ENCODE measurements around the gene FRAT2. TPM values are rescaled to one million over a fixed set of nuclear protein-coding genes. Genes with fewer than 3 reads are reported as not detected.
A peak's percentile ranks its signal among the peaks of the same experiment; 100 is the strongest.

Gene FRAT2
- total and polyA plus RNA-seq, 4 donors = 3.0 to 8.6 (median 6.2) TPM

- DNase-seq (no peak), ATAC-seq (ENCODE audit: low FRiP score) (no peak)
- WGBS, 2 donors = 95% methylated on average over 11 of the region's 11 CpGs
- H3K4me1 ChIP-seq (ENCODE audit: control insufficient read depth in 1 of 2, insufficient read depth in 2 of 2, low read length in 2 of 2) = no peaks in the 10 kb centered on the region
- H3K27me3 ChIP-seq (ENCODE audit: control insufficient read depth in 1 of 2, insufficient read depth in 2 of 2, low read length in 1 of 2) = no peaks in the 10 kb centered on the region
- intact Hi-C loops (cut with DNase I) = no loop called here
- peaks cover 0 to 3% of the 10 kb centered on the region in 2 donors for H3K36me3 ChIP-seq (ENCODE audit: control insufficient read depth in 1 of 2, insufficient read depth in 2 of 2, low read length in 1 of 2)
- no peak overlapping the region for H3K4me3 ChIP-seq (ENCODE audit: low read length in 2 of 2)
- H3K27ac ChIP-seq (ENCODE audit: low read depth in 1 of 2, low read length in 2 of 2) = no peak overlapping the region
- no peaks in the 10 kb centered on the region for H3K9me3 ChIP-seq (ENCODE audit: control insufficient read depth, low read length)
These were observed 26.4 kb upstream of the FRAT2 start for GRCh38 chr10:97360705-97361536.

- 79 to 86% methylated on average over 3 of the region's 3 CpGs for WGBS, 2 donors
- Histone ChIP-seq H3K27me3 (ENCODE audit: control insufficient read depth in 1 of 2, insufficient read depth in 2 of 2, low read length in 1 of 2) (no peaks in the 10 kb centered on the region), H3K4me1 (ENCODE audit: control insufficient read depth in 1 of 2, insufficient read depth in 2 of 2, low read length in 2 of 2) (no peaks in the 10 kb centered on the region), H3K27ac (ENCODE audit: low read depth in 1 of 2, low read length in 2 of 2) (no peak overlapping the region), H3K36me3 (ENCODE audit: control insufficient read depth in 1 of 2, insufficient read depth in 2 of 2, low read length in 1 of 2) (peaks cover 0 to 3% of the 10 kb centered on the region in 2 donors), H3K9me3 (ENCODE audit: control insufficient read depth, low read length) (no peaks in the 10 kb centered on the region), H3K4me3 (ENCODE audit: low read length in 2 of 2) (no peak overlapping the region)
- no peak for DNase-seq
- ATAC-seq (ENCODE audit: low FRiP score) = no peak
- intact Hi-C loops (cut with DNase I) = loop anchor here in 1 of 2 donors (5.0 kb wide), 1 partner anchor 81 kb away; no protein-coding TSS in a partner anchor
These were observed 24.3 kb upstream of the FRAT2 start for GRCh38 chr10:97358781-97359180.

- no peaks in the 10 kb centered on the region for H3K27me3 ChIP-seq (ENCODE audit: control insufficient read depth in 1 of 2, insufficient read depth in 2 of 2, low read length in 1 of 2)
- H3K4me1 ChIP-seq (ENCODE audit: control insufficient read depth in 1 of 2, insufficient read depth in 2 of 2, low read length in 2 of 2) = no peaks in the 10 kb centered on the region
- WGBS, 2 donors = 96% methylated on average over 4 of the region's 4 CpGs
- no peak overlapping the region for H3K27ac ChIP-seq (ENCODE audit: low read depth in 1 of 2, low read length in 2 of 2)
- no peaks in the 10 kb centered on the region for H3K9me3 ChIP-seq (ENCODE audit: control insufficient read depth, low read length)
- ATAC-seq (ENCODE audit: low FRiP score) (no peak), DNase-seq (no peak)
- no peak overlapping the region for H3K4me3 ChIP-seq (ENCODE audit: low read length in 2 of 2)
- H3K36me3 ChIP-seq (ENCODE audit: control insufficient read depth in 1 of 2, insufficient read depth in 2 of 2, low read length in 1 of 2) = peaks cover 0 to 3% of the 10 kb centered on the region in 2 donors
- intact Hi-C loops (cut with DNase I) = loop anchor here in 1 of 2 donors (5.0 kb wide), 1 partner anchor 81 kb away; no protein-coding TSS in a partner anchor
These were observed 23.8 kb upstream of the FRAT2 start for GRCh38 chr10:97358349-97358748.

DNA sequence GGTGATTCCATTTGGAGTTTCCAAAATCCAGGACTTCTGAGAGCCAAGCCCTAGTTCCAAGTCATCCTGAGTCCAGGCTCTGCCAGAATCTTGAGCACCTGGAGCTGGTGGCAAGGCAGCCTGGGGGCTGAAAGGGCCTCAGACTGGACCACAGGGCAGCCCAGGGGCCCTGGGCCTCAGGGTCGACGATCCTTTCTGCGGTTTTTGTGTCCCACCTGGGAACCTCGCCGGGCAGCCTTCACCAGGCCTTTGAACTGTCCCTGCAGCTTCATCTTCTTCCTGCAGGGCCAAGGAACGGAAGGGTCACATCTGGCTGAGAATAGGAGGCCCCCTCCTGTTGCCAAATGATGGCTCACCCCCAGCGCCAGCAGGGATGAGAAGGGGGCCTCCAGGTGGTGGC lies 22.4 kb upstream of the FRAT2 start:
- ATAC-seq (ENCODE audit: low FRiP score) (no peak), DNase-seq (no peak)
- H3K4me1 ChIP-seq (ENCODE audit: control insufficient read depth in 1 of 2, insufficient read depth in 2 of 2, low read length in 2 of 2) = no peaks in the 10 kb centered on the region
- no peaks in the 10 kb centered on the region for H3K9me3 ChIP-seq (ENCODE audit: control insufficient read depth, low read length)
- no peak overlapping the region for H3K4me3 ChIP-seq (ENCODE audit: low read length in 2 of 2)
- H3K27me3 ChIP-seq (ENCODE audit: control insufficient read depth in 1 of 2, insufficient read depth in 2 of 2, low read length in 1 of 2) = no peaks in the 10 kb centered on the region
- intact Hi-C loops (cut with DNase I) = loop anchor here in 1 of 2 donors (5.0 kb wide), 1 partner anchor 80 kb away; no protein-coding TSS in a partner anchor
- H3K27ac ChIP-seq (ENCODE audit: low read depth in 1 of 2, low read length in 2 of 2) = no peak overlapping the region
- H3K36me3 ChIP-seq (ENCODE audit: control insufficient read depth in 1 of 2, insufficient read depth in 2 of 2, low read length in 1 of 2) = peaks cover 0 to 3% of the 10 kb centered on the region in 2 donors
- WGBS, 2 donors = 78 to 89% methylated on average over 7 of the region's 7 CpGs

- WGBS, 2 donors = 85 to 87% methylated on average over 6 of the region's 6 CpGs
- intact Hi-C loops (cut with DNase I) = loop anchor here in 1 of 2 donors (5.0 kb wide), 1 partner anchor 79 kb away; no protein-coding TSS in a partner anchor
- no peak overlapping the region for H3K4me3 ChIP-seq (ENCODE audit: low read length in 2 of 2)
- no peak overlapping the region for H3K27ac ChIP-seq (ENCODE audit: low read depth in 1 of 2, low read length in 2 of 2)
- no peaks in the 10 kb centered on the region for H3K27me3 ChIP-seq (ENCODE audit: control insufficient read depth in 1 of 2, insufficient read depth in 2 of 2, low read length in 1 of 2)
- H3K9me3 ChIP-seq (ENCODE audit: control insufficient read depth, low read length) = no peaks in the 10 kb centered on the region
- peaks cover 0 to 3% of the 10 kb centered on the region in 2 donors for H3K36me3 ChIP-seq (ENCODE audit: control insufficient read depth in 1 of 2, insufficient read depth in 2 of 2, low read length in 1 of 2)
- no peak for ATAC-seq (ENCODE audit: low FRiP score)
- no peak for DNase-seq
- no peaks in the 10 kb centered on the region for H3K4me1 ChIP-seq (ENCODE audit: control insufficient read depth in 1 of 2, insufficient read depth in 2 of 2, low read length in 2 of 2)
These were observed 21.9 kb upstream of the FRAT2 start for GRCh38 chr10:97356318-97356914.

DNA sequence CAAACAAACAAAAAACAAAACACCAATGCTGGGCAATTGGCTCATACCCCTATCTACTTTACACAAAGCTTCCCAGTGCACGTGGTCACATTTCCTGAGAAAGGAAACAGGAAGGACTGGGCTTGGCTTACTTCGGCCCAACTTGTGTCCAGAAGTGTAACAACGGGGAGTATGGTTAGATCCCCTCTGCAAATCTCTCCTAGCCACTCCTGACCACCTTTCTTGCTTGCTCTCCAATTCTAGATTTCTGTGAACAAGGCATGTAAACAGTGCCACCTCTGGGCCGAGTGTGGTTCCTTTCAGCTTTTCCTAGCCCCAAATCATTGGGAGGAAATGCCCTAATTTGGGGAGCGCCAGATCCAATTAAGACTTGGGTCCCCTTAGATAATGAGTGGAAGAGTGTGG lies 21.0 kb upstream of the FRAT2 start:
- 70 to 71% methylated on average over 5 of the region's 5 CpGs for WGBS, 2 donors
- no peaks in the 10 kb centered on the region for H3K9me3 ChIP-seq (ENCODE audit: control insufficient read depth, low read length)
- ATAC-seq (ENCODE audit: low FRiP score) = peak; percentile 58
- H3K4me1 ChIP-seq (ENCODE audit: control insufficient read depth in 1 of 2, insufficient read depth in 2 of 2, low read length in 2 of 2) = no peaks in the 10 kb centered on the region
- no peak overlapping the region for H3K4me3 ChIP-seq (ENCODE audit: low read length in 2 of 2)
- H3K27me3 ChIP-seq (ENCODE audit: control insufficient read depth in 1 of 2, insufficient read depth in 2 of 2, low read length in 1 of 2) = no peaks in the 10 kb centered on the region
- H3K36me3 ChIP-seq (ENCODE audit: control insufficient read depth in 1 of 2, insufficient read depth in 2 of 2, low read length in 1 of 2) = peaks cover 0 to 3% of the 10 kb centered on the region in 2 donors
- intact Hi-C loops (cut with DNase I) = loop anchor here in 1 of 2 donors (5.0 kb wide), 1 partner anchor 78 kb away; no protein-coding TSS in a partner anchor
- no peak for DNase-seq
- H3K27ac ChIP-seq (ENCODE audit: low read depth in 1 of 2, low read length in 2 of 2) = no peak overlapping the region

GRCh38 chr10:97353945-97354344 lies 19.4 kb upstream of the FRAT2 start:
- ATAC-seq (ENCODE audit: low FRiP score) (peak; percentile 9), DNase-seq (no peak)
- Histone ChIP-seq H3K4me3 (ENCODE audit: low read length in 2 of 2) (no peak overlapping the region), H3K9me3 (ENCODE audit: control insufficient read depth, low read length) (no peaks in the 10 kb centered on the region), H3K27ac (ENCODE audit: low read depth in 1 of 2, low read length in 2 of 2) (no peak overlapping the region), H3K27me3 (ENCODE audit: control insufficient read depth in 1 of 2, insufficient read depth in 2 of 2, low read length in 1 of 2) (no peaks in the 10 kb centered on the region), H3K4me1 (ENCODE audit: control insufficient read depth in 1 of 2, insufficient read depth in 2 of 2, low read length in 2 of 2) (no peaks in the 10 kb centered on the region), H3K36me3 (ENCODE audit: control insufficient read depth in 1 of 2, insufficient read depth in 2 of 2, low read length in 1 of 2) (peaks cover 0 to 3% of the 10 kb centered on the region in 2 donors)
- intact Hi-C loops (cut with DNase I) = no loop called here
- WGBS, 2 donors = 90 to 93% methylated on average over 4 of the region's 4 CpGs

DNA sequence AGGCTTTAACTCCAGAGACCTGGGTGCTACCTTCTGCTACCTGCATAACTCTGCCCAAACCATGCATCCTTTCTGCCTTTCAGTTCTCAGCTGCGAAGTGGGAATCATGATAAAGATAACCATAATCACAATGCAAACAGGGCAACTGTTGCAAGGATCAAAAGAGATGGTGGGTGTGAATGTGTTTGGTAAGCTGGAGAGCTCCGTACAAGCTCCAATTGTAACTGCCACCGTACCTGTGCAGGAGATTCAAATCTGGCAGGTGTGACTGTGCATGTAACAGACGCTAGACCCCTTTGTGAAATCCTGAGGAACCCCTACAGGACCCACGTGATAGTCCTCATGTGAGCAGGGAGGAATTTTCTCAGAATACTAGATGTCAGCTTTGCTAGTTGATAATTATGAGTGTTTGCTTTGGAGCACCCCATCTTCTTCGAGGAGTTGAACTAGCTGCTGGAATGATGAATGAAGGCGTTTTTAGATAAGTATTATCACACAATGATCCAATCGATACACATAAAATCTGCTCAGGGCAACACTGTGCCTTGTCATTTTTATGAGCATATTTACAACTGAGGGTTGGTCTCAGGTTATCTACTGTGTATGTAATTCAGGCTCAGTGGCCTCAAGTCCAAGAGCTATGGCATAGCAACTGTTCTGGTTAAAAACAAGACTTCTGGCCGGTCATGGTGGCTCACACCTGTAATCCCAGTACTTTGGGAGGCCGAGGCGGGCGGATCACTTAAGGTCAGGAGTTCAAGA lies 15.4 kb upstream of the FRAT2 start:
- ATAC-seq (ENCODE audit: low FRiP score) = no peak

More for the DNA sequence above, 15.4 kb upstream of the FRAT2 start:
- Histone ChIP-seq H3K9me3 (ENCODE audit: control insufficient read depth, low read length) (no peaks in the 10 kb centered on the region), H3K36me3 (ENCODE audit: control insufficient read depth in 1 of 2, insufficient read depth in 2 of 2, low read length in 1 of 2) (no peaks in the 10 kb centered on the region), H3K4me3 (ENCODE audit: low read length in 2 of 2) (no peak overlapping the region), H3K27me3 (ENCODE audit: control insufficient read depth in 1 of 2, insufficient read depth in 2 of 2, low read length in 1 of 2) (no peaks in the 10 kb centered on the region), H3K27ac (ENCODE audit: low read depth in 1 of 2, low read length in 2 of 2) (no peak overlapping the region), H3K4me1 (ENCODE audit: control insufficient read depth in 1 of 2, insufficient read depth in 2 of 2, low read length in 2 of 2) (no peaks in the 10 kb centered on the region)
- DNase-seq = no peak
- 85 to 86% methylated on average over 12 of the region's 12 CpGs for WGBS, 2 donors
- intact Hi-C loops (cut with DNase I) = no loop called here
